ENCODE data around the gene PDPN.

GRCh38 chr1:13538832-13539231 is 44.8 kb upstream of the PDPN start:
- TF ChIP-seq CTCF (IDR thresholded peaks at IDR 0.05): no peak
- no peak for TF ChIP-seq POLR2A (IDR thresholded peaks at IDR 0.05)
- no peak for TF ChIP-seq POLR2AphosphoS5 (IDR thresholded peaks at IDR 0.05)
- no peak for TF ChIP-seq EP300 (IDR thresholded peaks at IDR 0.05)

Measured in upper lobe of left lung (tissue), 4 donors.